Activated CD8-positive, alpha-beta memory T cell treated with anti-CD3 and anti-CD28 coated beads for 48 hours (primary cell): ENCODE measurements around the gene PLEKHG3.
"Not testable (repeated sequence)": the region's sequence is repeated elsewhere in the genome, so short reads cannot be mapped to it uniquely, and the experiment has no call there.

Source experiments
- DNase-seq, 3 experiments: peaks; one replicate each; pipeline ENCODE4 v3.0.0-alpha.2; 2020; ENCODE audit warnings: low read depth in 2 of 3, low spot score in 2 of 3

The PLEKHG3 gene

GRCh38 chr14:64704143-64704742 is at the start of gene PLEKHG3:
TSS of gene PLEKHG3 (plus strand) at chr14:64704424. CDS start at chr14:64727632, 23,208 bp downstream.
- no peak for DNase-seq

GRCh38 chr14:64654901-64655300 is 49.3 kb upstream of the PLEKHG3 start:
- DNase-seq: no peak

- DNase-seq: no peak
These were observed 47.2 kb upstream of the PLEKHG3 start for GRCh38 chr14:64656986-64657385.

GRCh38 chr14:64658201-64658600 is 46.0 kb upstream of the PLEKHG3 start:
- DNase-seq: no peak

- DNase-seq: not testable (repeated sequence)
These were observed 45.4 kb upstream of the PLEKHG3 start for GRCh38 chr14:64658700-64659264.

- no peak for DNase-seq
These were observed 44.9 kb upstream of the PLEKHG3 start for GRCh38 chr14:64659366-64659765.

GRCh38 chr14:64663174-64663573 is 41.0 kb upstream of the PLEKHG3 start:
- DNase-seq: no peak

- no peak for DNase-seq
These were observed 32.6 kb upstream of the PLEKHG3 start for GRCh38 chr14:64671591-64671990.

- DNase-seq: no peak
These were observed 30.9 kb upstream of the PLEKHG3 start for GRCh38 chr14:64673316-64673715.

- DNase-seq: no peak
These were observed 30.5 kb upstream of the PLEKHG3 start for GRCh38 chr14:64673748-64674147.

GRCh38 chr14:64674829-64675228 is 29.4 kb upstream of the PLEKHG3 start:
- no peak for DNase-seq

GRCh38 chr14:64675312-64675711 is 28.9 kb upstream of the PLEKHG3 start:
- DNase-seq: no peak

- DNase-seq: no peak
These were observed 27.7 kb upstream of the PLEKHG3 start for GRCh38 chr14:64676410-64677008.

GRCh38 chr14:64680013-64680713 is 24.1 kb upstream of the PLEKHG3 start:
- no peak for DNase-seq

GRCh38 chr14:64680714-64681065 is 23.5 kb upstream of the PLEKHG3 start:
- DNase-seq: no peak

GRCh38 chr14:64681796-64682710 is 22.2 kb upstream of the PLEKHG3 start:
- DNase-seq: no peak

- DNase-seq: no peak
These were observed 21.4 kb upstream of the PLEKHG3 start for GRCh38 chr14:64682843-64683242.

- no peak for DNase-seq
These were observed 21.0 kb upstream of the PLEKHG3 start for GRCh38 chr14:64683264-64683663.

- DNase-seq: no peak
These were observed 20.1 kb upstream of the PLEKHG3 start for GRCh38 chr14:64684091-64684490.

GRCh38 chr14:64685371-64686281 is 18.6 kb upstream of the PLEKHG3 start:
- DNase-seq: no peak
